K562 (cell line): ENCODE data around the gene ZNF689. TPM values are rescaled to one million over a fixed set of nuclear protein-coding genes. Genes with fewer than 3 reads are reported as not detected.

Source experiments
- ARID1B ChIP-seq: fragments of 450-650 bp; IDR thresholded peaks from 2 replicates; pipeline ENCODE4 v1.6.1; 2016; ENCODE audit warnings: antibody characterized with exemption, mild to moderate bottlenecking, inconsistent platforms
- BRF1 ChIP-seq: IDR thresholded peaks from 3 replicates; pipeline ENCODE4 v1.6.1; 2011; ENCODE audit warnings: borderline replicate concordance, mild to moderate bottlenecking; ENCODE audit not compliant: insufficient read length; ENCODE audit errors: extremely low read depth
- NFYB ChIP-seq: IDR thresholded peaks from 2 replicates; pipeline ENCODE4 v1.6.1; 2011; ENCODE audit warnings: mild to moderate bottlenecking, moderate library complexity; ENCODE audit not compliant: insufficient read length; ENCODE audit errors: extremely low read depth
- TBL1XR1 ChIP-seq, 2 experiments: IDR thresholded peaks; 2 replicates each; pipeline ENCODE4 v1.6.1; 2012; ENCODE audit warnings: improper control_type of control experiment in 2 of 2, low read length in 2 of 2, mild to moderate bottlenecking in 1 of 2
- TEAD2 ChIP-seq: fragments of 450-650 bp; IDR thresholded peaks from 2 replicates; pipeline ENCODE4 v1.6.1; 2016; ENCODE audit warnings: missing genetic modification characterization, control low read depth, missing compliant biosample characterization
- U2AF1 ChIP-seq: fragments of 200-400 bp; formaldehyde crosslinking; optimal IDR thresholded peaks from 2 replicates; pipeline ENCODE3; 2017; ENCODE audit warnings: mild to moderate bottlenecking, low read depth, low read length, moderate library complexity
- ZBTB40 ChIP-seq, 2 experiments: fragments of 450-650 bp in 1 of 2; sonication (generic) in 1 of 2; formaldehyde crosslinking in 1 of 2; IDR thresholded peaks; 2 replicates each; pipeline versions ENCODE4 v1.7.1 to v1.9.0; 2016 to 2022; ENCODE audit warnings: inconsistent platforms in 1 of 2, mild to moderate bottlenecking in 1 of 2, missing genetic modification reagents in 1 of 2
- ZNF318 ChIP-seq, 2 experiments: fragments of 450-650 bp; IDR thresholded peaks; 2 replicates each; pipeline ENCODE4 v1.6.1; 2016; ENCODE audit warnings: mild to moderate bottlenecking in 2 of 2, borderline replicate concordance in 1 of 2, low read depth in 1 of 2, moderate library complexity in 1 of 2
- polyA plus RNA-seq, 8 experiments: library from polyadenylated mRNA; depleted of rRNA in 4 of 8; stranded (reverse) in 5 of 8; unstranded in 3 of 8; fragments of >200 nt; fragmentation: Nextera tagmentation in 2 of 8; fragmentation: Illumina TruSeq in 1 of 8; extraction: Ambion mirVana in 2 of 8; extraction: Trizol in 1 of 8; gene quantifications; 2 replicates each; pipeline versions ENCODE4 v1.2.1 to v1.2.3, GENCODE V29; 2011 to 2014; ENCODE audit warnings: inconsistent platforms in 1 of 8, missing spikeins in 1 of 8
- total RNA-seq, 7 experiments: library from RNA; depleted of rRNA in 6 of 7; stranded (reverse); fragments of >200 nt in 6 of 7; fragmentation: Illumina TruSeq in 2 of 7; extraction: Trizol in 2 of 7; gene quantifications; 2 replicates each; pipeline versions ENCODE4 v1.2.1 to v1.2.3, GENCODE V29; 2011 to 2021; ENCODE audit warnings: low replicate concordance in 1 of 7

The ZNF689 gene
- total and polyA plus RNA-seq, 9 of the 15 experiments (the other 6 are each of a cell fraction or from before 2014, with no cell fraction given): 5.4 to 15.4 (median 10.8) TPM

DNA sequence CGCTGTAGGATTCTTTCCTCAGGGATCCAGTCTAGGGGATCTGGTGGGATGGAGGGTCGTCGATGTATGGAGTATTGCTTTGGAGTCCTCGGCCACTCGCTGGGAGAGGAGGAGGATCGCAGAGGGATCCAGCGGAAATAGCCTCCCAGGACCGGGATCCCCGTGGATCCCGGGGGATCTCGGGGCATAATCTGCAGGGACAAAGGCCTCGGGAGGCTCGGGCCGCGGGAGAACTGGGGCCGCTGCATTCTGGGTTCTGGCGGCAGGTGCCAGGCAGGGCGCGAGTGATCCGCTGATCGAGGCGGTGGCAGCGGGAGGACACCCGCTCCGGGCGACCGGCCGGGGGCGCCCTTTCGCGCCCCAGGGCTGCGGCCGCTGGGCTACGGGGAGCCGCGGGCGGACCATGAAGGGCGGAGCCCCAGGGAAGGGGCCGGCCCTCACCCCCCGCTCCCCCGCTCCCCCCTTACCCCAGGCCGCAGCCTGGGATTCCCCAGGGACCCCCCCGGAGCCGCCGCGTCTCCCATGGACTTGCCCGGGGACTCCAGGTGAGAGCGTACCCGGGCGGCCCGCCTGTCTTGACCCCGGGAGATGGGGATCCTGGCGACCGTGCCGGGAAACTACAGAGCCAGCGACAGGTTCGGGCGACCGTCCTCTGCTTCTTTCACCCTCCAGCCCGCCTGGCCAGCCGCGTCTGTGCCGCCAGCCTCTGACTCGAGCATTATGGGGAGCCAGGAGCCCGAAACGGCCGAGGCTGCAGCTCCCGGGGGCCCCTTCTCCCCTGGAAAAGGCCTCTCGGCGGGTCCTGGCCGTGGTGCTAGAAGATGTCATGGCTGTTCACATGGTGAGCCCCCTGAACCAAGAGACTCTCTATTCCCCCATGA is 41.2 kb upstream of the ZNF689 start (continued):
- TF ChIP-seq ZBTB40 (IDR thresholded peaks at IDR 0.05): no peak
- TF ChIP-seq ZBTB40 (CRISPR knock-in tag; IDR thresholded peaks at IDR 0.05): no peak
- no peak for TF ChIP-seq BRF1
- TF ChIP-seq TEAD2 (tag): no peak
- TF ChIP-seq TBL1XR1 (IDR thresholded peaks at IDR 0.05; ENCODE audit: low read length in 2 of 2): no peak
- no peak for TF ChIP-seq NFYB
- no peak for TF ChIP-seq ARID1B
- no peak for TF ChIP-seq U2AF1
- no peak for TF ChIP-seq ZNF318 (IDR thresholded peaks at IDR 0.05; ENCODE audit: borderline replicate concordance in 1 of 2, low read depth in 1 of 2)
